Middle frontal gyrus (tissue), 1 donor: Measurements from ENCODE around the gene TNFSF11.
"Not testable (repeated sequence)": the region's sequence is repeated elsewhere in the genome, so short reads cannot be mapped to it uniquely, and the experiment has no call there.

Experiments used
- DNase-seq: peaks from one replicate; pipeline ENCODE4 v3.0.0-alpha.2; 2015; ENCODE audit warnings: low spot score; ENCODE audit errors: extremely low spot score

TNFSF11 gene

GRCh38 chr13:42574011-42574410 lies at the start of gene TNFSF11:
Gene TNFSF11 (plus strand): TSS chr13:42574152. CDS start chr13:42574304, 152 bp downstream.
- DNase-seq, result no peak

GRCh38 chr13:42524487-42525034 lies 49.4 kb upstream of the TNFSF11 start:
- no peak for DNase-seq

- DNase-seq, result no peak
Observed at GRCh38 chr13:42525035-42525504, 48.9 kb upstream of the TNFSF11 start.

DNA sequence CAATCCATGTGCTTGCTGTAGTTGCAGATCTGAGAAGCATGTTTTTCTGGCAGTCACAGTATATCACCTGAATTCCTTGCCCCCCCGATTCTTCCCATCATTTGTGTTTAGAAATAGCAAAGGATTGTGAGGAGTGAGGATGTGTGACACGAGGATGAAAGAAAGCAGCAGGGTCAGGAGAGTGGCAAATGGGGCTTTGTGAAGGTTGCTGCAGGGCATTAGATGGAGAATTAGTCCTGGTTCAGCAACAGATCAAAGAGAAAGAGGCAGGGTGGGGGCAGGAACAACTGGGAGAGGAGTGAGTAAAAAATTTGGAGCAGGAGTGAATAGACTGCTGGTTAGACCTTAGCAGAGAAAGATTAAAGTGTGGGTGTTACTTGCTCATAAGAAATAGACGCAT lies 47.7 kb upstream of the TNFSF11 start:
- no peak for DNase-seq

- no peak for DNase-seq
Observed at GRCh38 chr13:42526804-42527203, 47.1 kb upstream of the TNFSF11 start.

GRCh38 chr13:42532561-42533335 lies 41.2 kb upstream of the TNFSF11 start:
- no peak for DNase-seq

DNA sequence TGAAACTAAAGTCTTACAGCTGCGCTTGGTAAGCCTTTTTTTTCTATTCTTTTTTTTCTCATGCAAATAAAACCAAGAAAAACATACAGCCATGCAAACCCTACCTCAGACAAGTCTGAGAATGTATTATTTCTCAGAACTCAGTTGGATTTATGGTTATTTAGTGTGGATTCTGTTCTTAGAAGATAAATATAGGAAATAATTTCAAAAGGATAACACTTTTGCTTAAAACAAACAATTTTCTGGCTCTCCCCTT lies 40.7 kb upstream of the TNFSF11 start:
- no peak for DNase-seq

DNA sequence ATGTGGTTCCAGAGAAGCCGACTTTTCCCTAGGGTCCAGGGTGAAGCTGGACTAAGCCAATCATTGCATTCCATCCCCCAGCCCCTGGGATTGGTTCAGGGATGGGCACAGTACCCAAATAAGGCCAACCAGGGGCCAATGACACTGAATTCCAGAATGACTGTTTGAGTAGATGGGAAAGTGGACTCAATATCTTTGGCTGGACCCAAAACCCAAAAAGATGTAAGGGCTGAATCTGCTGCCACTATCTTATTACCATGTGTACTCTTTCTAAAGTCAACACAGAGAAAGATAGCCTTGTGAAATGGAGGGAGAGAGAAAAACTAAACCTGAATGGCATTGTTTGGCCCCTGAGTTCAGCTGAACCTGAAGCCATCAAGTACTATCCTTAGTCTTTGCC lies 39.2 kb upstream of the TNFSF11 start:
- DNase-seq, result no peak

- DNase-seq, result no peak
Observed at GRCh38 chr13:42538996-42539395, 35.0 kb upstream of the TNFSF11 start.

DNA sequence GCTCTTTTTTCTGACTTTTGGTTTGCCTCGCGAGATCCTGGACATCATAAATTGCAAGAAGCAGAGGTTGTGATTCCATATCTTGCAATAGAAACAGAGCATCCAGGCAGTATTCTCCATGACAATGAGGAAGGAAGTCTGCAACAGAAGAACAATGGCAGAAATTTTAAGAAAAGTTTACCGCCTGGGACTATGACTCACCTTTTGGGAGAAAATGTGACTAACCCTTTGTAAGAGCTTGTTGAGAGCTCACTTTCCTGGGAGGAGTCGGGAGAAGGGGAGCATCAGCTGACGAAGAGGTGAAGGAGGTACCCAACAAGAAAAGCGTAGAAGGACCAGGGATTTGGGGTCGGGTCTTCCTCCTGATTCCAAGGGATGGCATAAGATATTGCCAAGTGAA lies 34.3 kb upstream of the TNFSF11 start:
- DNase-seq, result no peak

GRCh38 chr13:42543215-42543797 lies 30.6 kb upstream of the TNFSF11 start:
- no peak for DNase-seq

DNA sequence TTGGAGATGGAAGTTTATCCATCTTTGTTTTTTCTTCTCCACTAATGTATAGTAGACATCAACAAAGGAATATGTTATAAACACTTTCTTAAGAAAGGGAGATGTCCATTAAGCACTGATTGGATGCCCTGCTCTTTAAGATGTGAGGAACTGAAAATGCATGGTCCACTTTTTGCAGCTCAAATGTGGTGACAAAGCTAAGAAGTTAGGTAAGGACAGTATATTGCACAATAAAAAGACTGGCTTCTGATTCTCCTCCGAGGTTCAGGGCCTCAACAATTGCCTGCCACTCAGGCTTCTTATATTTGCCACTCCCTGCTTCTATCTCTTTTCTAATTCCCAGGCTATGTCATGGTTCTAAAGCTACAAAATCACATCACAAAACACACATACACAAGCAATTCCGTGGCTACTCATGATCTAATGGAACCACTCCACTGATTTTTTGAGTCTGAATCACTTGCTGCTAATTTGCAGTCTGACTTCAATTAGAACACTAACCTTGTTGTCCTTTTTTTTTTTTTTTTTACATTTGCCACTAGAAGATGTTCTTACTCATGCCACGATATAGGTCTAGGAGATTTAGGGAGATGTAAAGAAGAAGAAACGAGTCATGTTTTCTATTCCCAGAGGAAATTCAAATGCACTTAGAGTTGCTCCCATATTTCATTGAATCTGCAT lies 29.6 kb upstream of the TNFSF11 start:
- no peak for DNase-seq

DNA sequence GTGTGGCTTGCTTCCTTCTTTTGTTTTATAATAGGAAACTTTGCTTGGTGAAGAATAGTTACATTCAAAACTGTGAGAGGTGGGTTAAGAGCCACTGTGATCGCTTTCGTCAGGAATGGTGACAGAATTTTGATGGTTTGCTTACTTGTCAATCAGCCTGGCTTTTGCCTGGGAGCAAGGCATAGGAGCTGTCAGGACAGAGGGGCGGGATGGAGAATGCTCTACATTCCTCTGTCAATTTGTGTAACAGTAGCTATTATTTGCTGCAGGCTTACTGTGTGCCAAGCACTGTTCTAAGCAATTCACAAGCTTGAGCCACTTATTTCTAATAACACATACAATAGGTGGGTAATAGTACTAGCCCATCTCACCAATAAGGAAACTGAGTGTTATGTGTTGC lies 28.1 kb upstream of the TNFSF11 start:
- DNase-seq, result no peak

DNA sequence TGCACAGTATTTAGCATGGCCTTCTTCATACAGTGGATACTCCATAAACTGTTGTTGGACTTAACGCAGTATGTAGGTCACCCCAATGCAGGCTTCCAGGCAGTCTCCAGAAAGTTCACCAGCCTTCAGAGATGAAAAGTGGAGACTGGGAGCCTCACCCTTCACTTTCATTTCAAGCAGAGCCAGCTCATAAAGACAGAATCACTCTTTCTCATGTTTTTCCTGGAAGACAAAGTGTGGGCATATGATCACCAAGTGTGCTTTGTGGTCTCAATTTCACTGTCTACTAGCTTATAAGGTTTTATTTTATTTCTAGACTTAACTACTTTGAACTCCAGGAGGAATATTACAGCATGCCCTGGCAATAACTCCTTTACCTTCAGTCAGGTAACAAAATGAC lies 26.3 kb upstream of the TNFSF11 start:
- no peak for DNase-seq

DNA sequence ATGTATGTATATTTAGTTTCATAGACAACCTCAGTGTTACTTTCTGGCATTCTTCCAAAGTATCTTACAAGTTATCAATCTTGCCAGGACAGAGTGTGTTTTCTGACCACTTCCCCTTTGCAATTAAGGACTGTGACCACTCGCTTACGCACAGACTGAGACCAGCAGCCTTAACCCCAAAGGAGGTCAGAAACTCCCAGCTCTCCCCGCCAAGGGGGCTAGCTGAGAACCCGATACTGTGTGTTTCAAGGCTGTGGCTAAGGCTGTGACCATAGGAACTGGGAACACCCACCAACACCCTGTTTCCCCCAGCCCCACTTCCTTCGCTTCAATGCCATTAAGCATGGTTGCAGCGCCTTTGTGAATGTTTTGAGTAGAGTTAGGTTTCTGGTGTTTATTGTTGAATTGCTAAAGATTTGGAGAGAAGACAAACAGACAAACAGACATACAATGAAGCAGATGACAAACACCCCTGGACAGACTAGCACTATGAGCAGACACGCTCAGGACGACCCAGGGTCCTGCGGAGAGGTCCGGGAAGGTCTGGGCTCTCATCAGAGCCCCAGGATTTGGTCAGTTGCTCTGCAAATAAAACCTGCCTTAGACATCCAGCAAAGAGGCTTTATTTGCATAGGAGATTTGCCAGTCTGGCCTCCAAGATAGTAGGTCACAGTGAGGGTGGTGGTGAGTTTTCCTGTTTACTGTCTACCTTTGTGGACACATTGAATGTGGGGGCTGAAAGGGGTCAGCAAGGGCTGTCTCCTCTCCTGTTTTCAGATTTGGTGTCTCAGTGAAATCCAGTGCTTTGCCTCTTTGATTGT lies 25.0 kb upstream of the TNFSF11 start:
- no peak for DNase-seq

GRCh38 chr13:42549552-42549936 lies 24.4 kb upstream of the TNFSF11 start:
- no peak for DNase-seq

- no peak for DNase-seq
Observed at GRCh38 chr13:42551611-42552010, 22.3 kb upstream of the TNFSF11 start.

DNA sequence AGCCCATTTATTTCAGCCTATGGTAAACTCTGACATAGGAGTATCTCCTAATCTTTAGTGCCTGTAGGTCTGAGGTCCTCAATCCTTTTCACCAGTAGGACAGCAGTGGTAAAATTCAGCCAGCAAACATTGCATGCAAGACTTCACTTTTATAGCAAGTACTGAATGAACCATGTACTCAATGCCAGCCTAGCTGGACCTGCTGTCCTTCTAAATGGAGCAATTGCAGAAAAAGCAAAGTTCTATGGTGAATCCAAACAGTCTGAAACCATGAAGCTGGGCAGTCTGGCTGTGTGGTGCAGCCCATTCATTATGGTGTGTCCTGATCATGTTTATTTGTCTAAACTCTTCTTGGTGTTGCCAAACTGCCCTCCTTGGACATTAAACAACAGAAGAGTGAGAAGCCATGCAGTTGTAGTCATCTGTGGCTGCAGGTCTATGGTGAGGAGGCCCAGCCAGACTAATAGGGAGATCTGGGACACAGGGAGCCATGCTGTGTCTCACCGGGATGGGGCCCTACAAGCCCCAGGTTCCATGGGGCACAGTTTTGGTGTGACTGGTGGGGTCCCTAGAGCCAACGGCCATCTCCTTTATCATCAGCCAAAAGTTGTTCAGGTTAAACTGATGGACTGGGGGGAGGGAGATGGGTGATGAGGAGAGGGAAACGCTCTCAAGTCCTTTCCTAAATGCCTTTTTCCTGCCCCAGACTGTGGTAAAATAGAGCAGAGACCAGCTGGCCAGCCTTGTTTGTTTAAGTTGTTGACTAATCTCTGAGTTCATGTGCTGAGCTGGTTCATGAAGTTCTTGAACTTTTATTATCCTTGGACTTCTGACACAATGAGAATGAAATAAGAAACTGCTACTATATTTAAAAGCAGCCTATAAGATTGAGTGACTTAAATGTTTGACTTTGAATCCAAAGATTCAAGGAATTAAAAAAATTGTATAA lies 20.6 kb upstream of the TNFSF11 start:
- DNase-seq, result no peak

GRCh38 chr13:42559057-42559456 lies 14.9 kb upstream of the TNFSF11 start:
- no peak for DNase-seq

- DNase-seq, result not testable (repeated sequence)
Observed at GRCh38 chr13:42559573-42560218, 14.3 kb upstream of the TNFSF11 start.
